Liver (tissue), 3 donors: ENCODE data around the gene MUC6.

Experiments used
- GABPA ChIP-seq, 2 donors: IDR thresholded peaks in 1 of 2; conservative IDR thresholded peaks in 1 of 2; 2 replicates each; pipeline ENCODE4 v1.6.1; 2016; ENCODE audit warnings: antibody characterized with exemption in 2 of 2, mild to moderate bottlenecking in 1 of 2, moderate library complexity in 1 of 2
- RXRA ChIP-seq, 2 donors: IDR thresholded peaks; 2 replicates each; pipeline ENCODE4 v1.6.1; 2017 to 2018; ENCODE audit warnings: antibody characterized with exemption in 2 of 2, mild to moderate bottlenecking in 1 of 2
- TAF1 ChIP-seq: conservative IDR thresholded peaks from 2 replicates; pipeline ENCODE4 v1.6.1; 2016; ENCODE audit warnings: antibody characterized with exemption, mild to moderate bottlenecking
- YY1 ChIP-seq: IDR thresholded peaks from 2 replicates; pipeline ENCODE4 v1.6.1; 2016; ENCODE audit warnings: antibody characterized with exemption, mild to moderate bottlenecking
- TF ChIP-seq, protein P1 (sequence below): IDR thresholded peaks from 2 replicates; pipeline ENCODE4 v1.6.1; 2016; ENCODE audit warnings: antibody characterized with exemption, mild to moderate bottlenecking
- TF ChIP-seq, protein P2 (sequence below): fragments of 150-350 bp; IDR thresholded peaks from 2 replicates; pipeline ENCODE4 v1.5.1; 2017; ENCODE audit warnings: improper control_type of control experiment, low read depth, low read length; ENCODE audit not compliant: missing input control
- TF ChIP-seq, protein P3 (sequence below): IDR thresholded peaks from 2 replicates; pipeline ENCODE4 v1.6.1; 2016; ENCODE audit warnings: antibody characterized with exemption
- TF ChIP-seq, protein P4 (sequence below): IDR thresholded peaks from 2 replicates; pipeline ENCODE4 v1.6.1; 2016; ENCODE audit warnings: antibody characterized with exemption
- donor health status: healthy.
- donor health status: healthy.

DNA sequence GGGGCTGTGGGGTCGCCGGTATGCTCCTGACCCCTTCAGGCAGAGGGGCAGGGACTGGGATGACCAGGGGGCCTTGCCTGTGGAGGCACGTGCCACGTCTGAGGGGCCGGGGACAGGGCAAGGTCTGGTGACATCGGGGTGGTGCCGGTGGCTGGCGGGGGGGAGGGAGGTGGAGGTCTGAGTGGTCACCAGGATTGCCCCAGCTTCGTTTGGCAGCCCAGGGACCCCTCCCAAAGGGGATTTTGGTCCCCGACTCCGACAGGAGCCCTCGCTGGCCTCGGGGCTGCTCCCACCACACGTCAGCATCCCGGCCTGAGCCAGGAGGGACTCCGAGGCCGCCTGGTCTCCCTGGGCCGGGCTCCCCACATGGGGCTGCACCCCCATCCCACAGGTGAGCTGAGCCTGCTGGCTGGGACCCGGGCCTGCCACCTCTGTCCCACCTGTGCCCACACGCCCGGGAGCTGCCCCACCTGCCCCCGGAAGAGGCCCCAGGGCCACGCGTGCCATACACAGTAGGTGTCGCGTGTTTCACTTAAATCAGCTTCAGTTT lies 1.1 kb upstream of the MUC6 start:
- TF ChIP-seq, protein P1, sequence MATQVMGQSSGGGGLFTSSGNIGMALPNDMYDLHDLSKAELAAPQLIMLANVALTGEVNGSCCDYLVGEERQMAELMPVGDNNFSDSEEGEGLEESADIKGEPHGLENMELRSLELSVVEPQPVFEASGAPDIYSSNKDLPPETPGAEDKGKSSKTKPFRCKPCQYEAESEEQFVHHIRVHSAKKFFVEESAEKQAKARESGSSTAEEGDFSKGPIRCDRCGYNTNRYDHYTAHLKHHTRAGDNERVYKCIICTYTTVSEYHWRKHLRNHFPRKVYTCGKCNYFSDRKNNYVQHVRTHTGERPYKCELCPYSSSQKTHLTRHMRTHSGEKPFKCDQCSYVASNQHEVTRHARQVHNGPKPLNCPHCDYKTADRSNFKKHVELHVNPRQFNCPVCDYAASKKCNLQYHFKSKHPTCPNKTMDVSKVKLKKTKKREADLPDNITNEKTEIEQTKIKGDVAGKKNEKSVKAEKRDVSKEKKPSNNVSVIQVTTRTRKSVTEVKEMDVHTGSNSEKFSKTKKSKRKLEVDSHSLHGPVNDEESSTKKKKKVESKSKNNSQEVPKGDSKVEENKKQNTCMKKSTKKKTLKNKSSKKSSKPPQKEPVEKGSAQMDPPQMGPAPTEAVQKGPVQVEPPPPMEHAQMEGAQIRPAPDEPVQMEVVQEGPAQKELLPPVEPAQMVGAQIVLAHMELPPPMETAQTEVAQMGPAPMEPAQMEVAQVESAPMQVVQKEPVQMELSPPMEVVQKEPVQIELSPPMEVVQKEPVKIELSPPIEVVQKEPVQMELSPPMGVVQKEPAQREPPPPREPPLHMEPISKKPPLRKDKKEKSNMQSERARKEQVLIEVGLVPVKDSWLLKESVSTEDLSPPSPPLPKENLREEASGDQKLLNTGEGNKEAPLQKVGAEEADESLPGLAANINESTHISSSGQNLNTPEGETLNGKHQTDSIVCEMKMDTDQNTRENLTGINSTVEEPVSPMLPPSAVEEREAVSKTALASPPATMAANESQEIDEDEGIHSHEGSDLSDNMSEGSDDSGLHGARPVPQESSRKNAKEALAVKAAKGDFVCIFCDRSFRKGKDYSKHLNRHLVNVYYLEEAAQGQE, result no peak
- TF ChIP-seq, protein P2, sequence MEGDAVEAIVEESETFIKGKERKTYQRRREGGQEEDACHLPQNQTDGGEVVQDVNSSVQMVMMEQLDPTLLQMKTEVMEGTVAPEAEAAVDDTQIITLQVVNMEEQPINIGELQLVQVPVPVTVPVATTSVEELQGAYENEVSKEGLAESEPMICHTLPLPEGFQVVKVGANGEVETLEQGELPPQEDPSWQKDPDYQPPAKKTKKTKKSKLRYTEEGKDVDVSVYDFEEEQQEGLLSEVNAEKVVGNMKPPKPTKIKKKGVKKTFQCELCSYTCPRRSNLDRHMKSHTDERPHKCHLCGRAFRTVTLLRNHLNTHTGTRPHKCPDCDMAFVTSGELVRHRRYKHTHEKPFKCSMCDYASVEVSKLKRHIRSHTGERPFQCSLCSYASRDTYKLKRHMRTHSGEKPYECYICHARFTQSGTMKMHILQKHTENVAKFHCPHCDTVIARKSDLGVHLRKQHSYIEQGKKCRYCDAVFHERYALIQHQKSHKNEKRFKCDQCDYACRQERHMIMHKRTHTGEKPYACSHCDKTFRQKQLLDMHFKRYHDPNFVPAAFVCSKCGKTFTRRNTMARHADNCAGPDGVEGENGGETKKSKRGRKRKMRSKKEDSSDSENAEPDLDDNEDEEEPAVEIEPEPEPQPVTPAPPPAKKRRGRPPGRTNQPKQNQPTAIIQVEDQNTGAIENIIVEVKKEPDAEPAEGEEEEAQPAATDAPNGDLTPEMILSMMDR, result no peak
- TF ChIP-seq, protein P3, sequence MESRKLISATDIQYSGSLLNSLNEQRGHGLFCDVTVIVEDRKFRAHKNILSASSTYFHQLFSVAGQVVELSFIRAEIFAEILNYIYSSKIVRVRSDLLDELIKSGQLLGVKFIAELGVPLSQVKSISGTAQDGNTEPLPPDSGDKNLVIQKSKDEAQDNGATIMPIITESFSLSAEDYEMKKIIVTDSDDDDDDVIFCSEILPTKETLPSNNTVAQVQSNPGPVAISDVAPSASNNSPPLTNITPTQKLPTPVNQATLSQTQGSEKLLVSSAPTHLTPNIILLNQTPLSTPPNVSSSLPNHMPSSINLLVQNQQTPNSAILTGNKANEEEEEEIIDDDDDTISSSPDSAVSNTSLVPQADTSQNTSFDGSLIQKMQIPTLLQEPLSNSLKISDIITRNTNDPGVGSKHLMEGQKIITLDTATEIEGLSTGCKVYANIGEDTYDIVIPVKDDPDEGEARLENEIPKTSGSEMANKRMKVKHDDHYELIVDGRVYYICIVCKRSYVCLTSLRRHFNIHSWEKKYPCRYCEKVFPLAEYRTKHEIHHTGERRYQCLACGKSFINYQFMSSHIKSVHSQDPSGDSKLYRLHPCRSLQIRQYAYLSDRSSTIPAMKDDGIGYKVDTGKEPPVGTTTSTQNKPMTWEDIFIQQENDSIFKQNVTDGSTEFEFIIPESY, result no peak
- TF ChIP-seq YY1, result no peak
- TF ChIP-seq, protein P4, sequence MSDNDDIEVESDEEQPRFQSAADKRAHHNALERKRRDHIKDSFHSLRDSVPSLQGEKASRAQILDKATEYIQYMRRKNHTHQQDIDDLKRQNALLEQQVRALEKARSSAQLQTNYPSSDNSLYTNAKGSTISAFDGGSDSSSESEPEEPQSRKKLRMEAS, result no peak
- no peak for TF ChIP-seq TAF1
- TF ChIP-seq GABPA (IDR thresholded peaks at IDR 0.05 in 1 of 2, conservative IDR thresholded peaks at IDR 0.05 in 1 of 2), result no peak
- TF ChIP-seq RXRA (IDR thresholded peaks at IDR 0.05), result no peak
